Endothelial cell of umbilical vein (primary cell): ENCODE data around the gene UBE2C.

Experiments used
- EZH2 ChIP-seq: IDR thresholded peaks from 2 replicates; pipeline ENCODE4 v1.6.1; 2012; ENCODE audit warnings: borderline replicate concordance, low read depth, mild to moderate bottlenecking, moderate library complexity, low read length, inconsistent platforms; ENCODE audit not compliant: severe bottlenecking
- FOS ChIP-seq: IDR thresholded peaks from 2 replicates; pipeline ENCODE4 v1.6.1; 2011; ENCODE audit warnings: mild to moderate bottlenecking, low read length, moderate library complexity, borderline replicate concordance; ENCODE audit not compliant: insufficient read depth
- GATA2 ChIP-seq: IDR thresholded peaks from 2 replicates; pipeline ENCODE4 v1.7.0; 2011; ENCODE audit warnings: low read depth, mild to moderate bottlenecking, moderate library complexity, mixed read lengths, low read length; ENCODE audit not compliant: insufficient read length, insufficient read depth
- JUN ChIP-seq: IDR thresholded peaks from 2 replicates; pipeline ENCODE4 v1.6.1; 2011; ENCODE audit warnings: borderline replicate concordance, low read depth; ENCODE audit not compliant: insufficient read length, insufficient read depth
- MYC ChIP-seq: IDR thresholded peaks from one replicate; pipeline ENCODE4 v1.6.1; 2011; ENCODE audit warnings: mild to moderate bottlenecking, low read depth, low read length
- POLR2A ChIP-seq: IDR thresholded peaks from 2 replicates; pipeline ENCODE4 v1.6.1; 2012; ENCODE audit warnings: low read depth, mild to moderate bottlenecking, control low read depth, low read length
- POLR2AphosphoS5 ChIP-seq: IDR thresholded peaks from 2 replicates; pipeline ENCODE4 v1.6.1; 2012; ENCODE audit warnings: low read depth, mild to moderate bottlenecking, control low read depth, low read length, moderate library complexity; ENCODE audit not compliant: insufficient read depth
- TF ChIP-seq, protein P1 (sequence below), 2 donors: IDR thresholded peaks; 1 replicate in 1 of 2; 2 replicates in 1 of 2; pipeline ENCODE4 v1.5.1; 2011; ENCODE audit warnings: low read length in 2 of 2, mild to moderate bottlenecking in 2 of 2, moderate library complexity in 2 of 2, control low read depth in 1 of 2, inconsistent platforms in 1 of 2, low read depth in 1 of 2; ENCODE audit not compliant: insufficient read depth in 1 of 2; ENCODE audit errors: extremely low read depth in 1 of 2
- TF ChIP-seq, protein P2 (sequence below): IDR thresholded peaks from 2 replicates; pipeline ENCODE4 v1.6.1; 2011; ENCODE audit not compliant: insufficient read depth, insufficient read length

DNA sequence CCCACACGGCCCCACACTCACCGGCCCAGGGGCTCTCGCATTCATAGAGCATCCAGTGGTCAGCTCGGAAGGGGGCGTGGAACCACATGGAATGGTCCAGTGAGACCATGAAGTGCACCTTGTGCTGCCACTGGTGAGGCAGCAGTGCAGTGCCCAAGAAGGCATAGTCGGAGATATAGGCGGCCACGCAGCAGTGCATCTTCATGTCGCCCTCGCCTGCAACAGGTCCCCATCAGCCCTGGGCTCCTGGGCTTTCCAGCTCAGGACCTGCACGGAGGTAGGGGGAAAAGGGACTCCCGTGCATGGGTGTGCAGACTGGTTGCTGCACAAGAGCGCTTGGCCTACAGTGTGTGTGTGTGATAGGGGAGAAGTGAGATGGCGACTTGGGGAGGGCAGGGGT, 31.1 kb downstream of the UBE2C start:
- TF ChIP-seq, protein P1, sequence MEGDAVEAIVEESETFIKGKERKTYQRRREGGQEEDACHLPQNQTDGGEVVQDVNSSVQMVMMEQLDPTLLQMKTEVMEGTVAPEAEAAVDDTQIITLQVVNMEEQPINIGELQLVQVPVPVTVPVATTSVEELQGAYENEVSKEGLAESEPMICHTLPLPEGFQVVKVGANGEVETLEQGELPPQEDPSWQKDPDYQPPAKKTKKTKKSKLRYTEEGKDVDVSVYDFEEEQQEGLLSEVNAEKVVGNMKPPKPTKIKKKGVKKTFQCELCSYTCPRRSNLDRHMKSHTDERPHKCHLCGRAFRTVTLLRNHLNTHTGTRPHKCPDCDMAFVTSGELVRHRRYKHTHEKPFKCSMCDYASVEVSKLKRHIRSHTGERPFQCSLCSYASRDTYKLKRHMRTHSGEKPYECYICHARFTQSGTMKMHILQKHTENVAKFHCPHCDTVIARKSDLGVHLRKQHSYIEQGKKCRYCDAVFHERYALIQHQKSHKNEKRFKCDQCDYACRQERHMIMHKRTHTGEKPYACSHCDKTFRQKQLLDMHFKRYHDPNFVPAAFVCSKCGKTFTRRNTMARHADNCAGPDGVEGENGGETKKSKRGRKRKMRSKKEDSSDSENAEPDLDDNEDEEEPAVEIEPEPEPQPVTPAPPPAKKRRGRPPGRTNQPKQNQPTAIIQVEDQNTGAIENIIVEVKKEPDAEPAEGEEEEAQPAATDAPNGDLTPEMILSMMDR (IDR thresholded peaks at IDR 0.05; ENCODE audit: extremely low read depth in 1 of 2, insufficient read depth in 1 of 2, low read depth in 1 of 2, low read length in 2 of 2): no peak
- TF ChIP-seq POLR2A: no peak
- no peak for TF ChIP-seq EZH2
- no peak for TF ChIP-seq POLR2AphosphoS5
- TF ChIP-seq, protein P2, sequence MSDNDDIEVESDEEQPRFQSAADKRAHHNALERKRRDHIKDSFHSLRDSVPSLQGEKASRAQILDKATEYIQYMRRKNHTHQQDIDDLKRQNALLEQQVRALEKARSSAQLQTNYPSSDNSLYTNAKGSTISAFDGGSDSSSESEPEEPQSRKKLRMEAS: no peak
- no peak for TF ChIP-seq GATA2
- no peak for TF ChIP-seq MYC
- no peak for TF ChIP-seq FOS
- TF ChIP-seq JUN: no peak
